ENCODE measurements around the gene GALNT18.

GALNT18 gene

GRCh38 chr11:11428714-11429113 lies 193.1 kb downstream of the GALNT18 start:
- no peak for DNase-seq (ENCODE audit: low spot score)

DNA sequence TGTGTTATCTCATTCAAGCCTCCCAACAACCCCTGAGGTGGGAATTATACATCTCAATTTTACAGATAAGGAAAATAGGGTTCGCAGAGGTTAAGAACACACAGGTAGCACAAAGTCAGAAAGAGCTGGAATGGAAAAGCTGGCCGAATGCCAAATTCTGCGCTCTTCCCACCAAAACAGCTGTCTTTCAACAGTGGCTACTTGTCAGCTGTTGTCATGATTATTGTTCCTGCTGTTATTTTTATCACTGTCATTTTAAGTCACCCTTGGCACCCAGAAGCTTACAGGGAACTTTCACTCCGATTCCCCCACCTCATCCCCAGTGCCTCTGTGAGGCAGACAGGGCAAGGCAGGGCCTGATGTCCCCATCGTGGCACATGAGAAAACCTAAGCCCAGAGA lies 194.3 kb downstream of the GALNT18 start:
- DNase-seq (ENCODE audit: low spot score): no peak

GRCh38 chr11:11427140-11427539 lies 194.7 kb downstream of the GALNT18 start:
- no peak for DNase-seq (ENCODE audit: low spot score)

DNA sequence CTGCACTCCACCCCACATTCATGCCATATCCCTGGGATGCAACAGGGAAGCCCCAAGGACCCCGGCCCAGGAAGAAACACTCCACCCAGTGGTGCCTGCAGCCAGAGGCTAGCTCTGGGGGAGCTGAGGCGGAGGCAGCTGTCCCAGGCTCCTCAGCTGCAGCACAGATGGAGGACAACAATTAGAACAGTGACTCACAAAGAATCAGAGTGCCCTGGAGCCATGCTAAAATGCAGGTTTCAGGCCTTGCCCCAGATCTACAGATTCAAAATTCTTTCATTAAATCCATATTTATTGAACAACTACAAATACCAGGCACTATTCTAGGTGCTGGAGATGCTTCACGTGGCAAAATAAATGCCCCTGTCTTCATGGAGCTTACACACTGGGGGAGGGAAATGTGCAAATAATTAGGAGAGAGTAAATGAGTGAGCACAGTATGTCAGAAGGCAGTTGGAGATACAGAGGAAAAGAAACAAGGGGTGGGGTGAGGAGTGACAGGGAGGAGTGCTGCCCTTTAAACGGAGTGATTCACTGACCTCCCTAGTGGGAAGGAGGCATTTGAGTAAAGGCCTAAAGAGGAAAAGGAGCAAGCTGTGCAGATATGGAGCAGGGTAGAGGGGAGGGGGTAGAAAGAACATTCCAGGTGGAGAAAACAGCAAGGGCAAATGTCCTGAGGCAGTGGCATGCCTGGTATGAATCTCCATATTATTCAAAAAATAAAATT lies 195.4 kb downstream of the GALNT18 start:
- DNase-seq (ENCODE audit: low spot score): no peak

GRCh38 chr11:11425806-11426205 lies 196.0 kb downstream of the GALNT18 start:
- no peak for DNase-seq (ENCODE audit: low spot score)

- DNase-seq (ENCODE audit: low spot score): no peak
Observed at GRCh38 chr11:11424688-11425087, 197.1 kb downstream of the GALNT18 start.

- DNase-seq (ENCODE audit: low spot score): no peak
Observed at GRCh38 chr11:11422411-11423128, 199.2 kb downstream of the GALNT18 start.

GRCh38 chr11:11421509-11421908 lies 200.3 kb downstream of the GALNT18 start:
- no peak for DNase-seq (ENCODE audit: low spot score)

DNA sequence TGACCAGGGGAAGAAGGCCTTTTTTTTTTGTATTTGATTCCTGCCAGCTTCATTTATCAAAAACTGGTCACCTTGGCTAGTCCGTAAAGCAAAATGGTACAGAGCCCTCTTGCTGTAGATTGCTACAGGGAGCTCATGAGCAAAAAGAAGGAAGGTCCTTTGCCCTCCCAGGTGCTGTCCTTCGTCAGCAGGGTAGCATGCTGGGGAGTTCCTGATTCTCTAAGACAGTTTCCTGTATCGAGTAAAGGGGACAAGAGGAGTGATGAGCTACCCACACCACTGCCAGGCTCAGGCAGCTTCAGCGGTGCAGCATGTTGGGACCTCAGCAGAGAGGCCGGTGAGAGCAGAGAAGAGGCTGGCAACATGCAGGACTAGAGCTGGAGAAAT lies 200.9 kb downstream of the GALNT18 start:
- DNase-seq (ENCODE audit: low spot score): no peak

DNA sequence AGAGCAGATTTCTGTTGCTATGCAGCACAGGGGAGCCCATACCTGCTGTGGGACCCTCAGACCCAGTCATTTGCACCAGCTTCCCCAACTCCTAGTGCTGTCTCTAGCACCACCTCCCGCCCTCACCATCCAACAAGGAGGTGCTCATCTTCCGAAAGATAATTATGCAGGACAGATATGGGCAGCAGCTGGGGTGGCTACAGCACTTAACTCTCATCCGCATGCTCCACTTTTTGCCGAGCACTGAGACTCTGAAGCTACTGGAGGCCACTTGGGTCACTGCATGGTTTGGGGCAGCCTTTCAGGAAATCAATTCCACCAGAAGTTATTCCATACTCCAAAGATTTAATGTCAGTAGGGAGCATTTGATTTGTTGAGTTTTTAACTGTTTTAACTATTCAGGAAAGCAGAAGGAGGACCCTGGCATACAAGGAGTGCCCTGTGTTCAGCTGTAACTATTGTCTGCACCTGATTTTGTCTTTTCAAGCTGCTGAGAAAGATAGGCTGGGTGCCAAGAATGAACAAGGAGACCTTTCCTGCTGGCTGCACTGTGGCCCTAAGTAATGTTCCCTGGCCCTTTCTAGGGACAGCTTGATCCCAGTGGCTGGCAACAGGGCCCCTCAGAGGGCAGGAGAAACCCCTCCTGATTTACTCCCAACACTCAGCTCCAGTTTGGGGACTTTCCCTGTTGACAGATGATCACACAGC lies 201.5 kb downstream of the GALNT18 start:
- no peak for DNase-seq (ENCODE audit: low spot score)

GRCh38 chr11:11419747-11420146 lies 202.1 kb downstream of the GALNT18 start:
- no peak for DNase-seq (ENCODE audit: low spot score)

- DNase-seq (ENCODE audit: low spot score): no peak
Observed at GRCh38 chr11:11416917-11417316, 204.9 kb downstream of the GALNT18 start.

- no peak for DNase-seq (ENCODE audit: low spot score)
Observed at GRCh38 chr11:11416502-11416901, 205.3 kb downstream of the GALNT18 start.

GRCh38 chr11:11415901-11416300 lies 205.9 kb downstream of the GALNT18 start:
- no peak for DNase-seq (ENCODE audit: low spot score)

- DNase-seq (ENCODE audit: low spot score): no peak
Observed at GRCh38 chr11:11414996-11415395, 206.8 kb downstream of the GALNT18 start.

DNA sequence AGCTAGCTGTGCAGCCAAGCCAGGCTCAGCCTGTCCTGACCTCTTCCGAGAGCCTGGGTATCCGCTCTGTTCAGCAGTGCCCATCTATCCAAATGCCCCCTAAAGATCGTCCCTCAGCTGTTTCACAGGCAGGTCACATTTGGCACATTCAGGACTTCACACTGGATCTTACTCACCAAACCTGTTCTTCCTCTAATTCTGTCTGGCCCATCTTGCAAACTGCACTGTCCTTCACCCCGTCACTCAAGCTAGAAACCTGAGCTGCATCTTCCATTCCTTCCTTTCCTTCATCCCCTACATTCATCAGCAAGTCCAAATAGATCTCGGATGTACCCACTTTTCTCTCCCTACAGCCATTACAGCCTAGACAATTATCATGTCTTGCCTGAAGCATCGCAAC lies 208.0 kb downstream of the GALNT18 start:
- DNase-seq (ENCODE audit: low spot score): no peak

DNA sequence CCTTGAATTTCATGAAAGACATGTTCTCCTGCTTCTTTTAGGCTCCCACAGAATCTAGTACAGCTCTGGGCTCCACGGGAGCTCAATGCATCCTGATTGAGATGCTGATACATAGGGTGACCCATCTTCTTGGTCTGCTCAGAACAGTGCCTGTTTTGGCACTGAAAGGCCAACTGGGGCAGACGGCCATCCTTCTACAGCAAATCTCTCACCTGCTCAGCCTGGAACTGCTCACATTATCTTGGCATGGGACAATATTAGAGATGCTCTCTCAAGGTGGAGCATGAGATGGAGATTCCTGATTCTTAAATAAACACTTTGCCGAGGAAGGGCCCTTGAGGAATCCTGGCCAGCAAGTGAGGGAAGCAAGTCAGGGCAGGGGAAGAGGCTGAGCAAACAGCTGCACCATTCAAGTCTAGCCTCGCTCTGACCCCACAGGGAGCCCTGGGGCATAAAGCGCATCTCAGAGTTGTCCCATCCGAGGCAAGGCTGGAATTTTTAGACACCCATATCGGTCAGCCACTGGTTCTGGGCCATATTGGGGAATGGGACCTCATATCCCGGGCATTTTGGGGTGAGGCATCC lies 210.3 kb downstream of the GALNT18 start:
- no peak for DNase-seq (ENCODE audit: low spot score)

DNA sequence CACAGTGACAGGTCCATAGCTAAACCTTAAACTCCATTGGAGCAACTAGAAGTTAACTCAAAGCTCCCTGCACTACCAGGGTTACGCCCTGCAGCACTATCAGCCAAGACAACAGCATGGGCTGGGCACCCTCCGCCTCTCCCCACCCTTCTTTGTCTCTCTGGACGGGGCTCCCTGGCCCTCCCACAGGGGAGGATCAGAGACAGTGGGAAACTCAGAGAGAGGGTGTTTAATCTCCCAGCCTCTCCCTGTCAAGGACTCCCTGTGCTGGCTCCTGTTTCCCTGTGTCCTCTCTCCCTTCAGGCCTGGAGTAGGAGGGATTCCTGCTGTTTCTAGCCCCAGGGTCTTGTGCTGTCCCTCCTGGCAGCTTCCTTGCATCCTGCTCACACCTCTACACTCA lies 211.9 kb downstream of the GALNT18 start:
- no peak for DNase-seq (ENCODE audit: low spot score)

DNA sequence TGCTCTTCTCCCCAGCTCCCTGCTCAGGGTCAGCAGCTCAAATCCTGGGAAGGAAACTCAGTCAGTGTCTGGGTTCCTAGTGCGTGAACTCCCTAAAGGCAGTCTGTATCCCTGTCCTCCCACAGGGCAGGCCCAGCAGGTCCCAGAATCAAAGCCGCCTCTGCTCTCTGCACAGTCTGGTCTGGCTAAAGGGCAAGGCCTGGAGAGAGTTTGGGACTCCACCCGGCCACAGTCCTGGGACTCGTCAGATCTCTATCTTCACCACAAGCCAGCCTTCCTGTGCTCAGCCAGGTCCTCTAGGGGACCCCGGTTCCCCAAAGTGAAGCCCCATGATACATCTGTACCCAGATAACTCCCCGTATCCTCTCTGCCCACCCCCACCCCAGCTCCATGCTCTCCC lies 212.6 kb downstream of the GALNT18 start:
- no peak for DNase-seq (ENCODE audit: low spot score)

DNA sequence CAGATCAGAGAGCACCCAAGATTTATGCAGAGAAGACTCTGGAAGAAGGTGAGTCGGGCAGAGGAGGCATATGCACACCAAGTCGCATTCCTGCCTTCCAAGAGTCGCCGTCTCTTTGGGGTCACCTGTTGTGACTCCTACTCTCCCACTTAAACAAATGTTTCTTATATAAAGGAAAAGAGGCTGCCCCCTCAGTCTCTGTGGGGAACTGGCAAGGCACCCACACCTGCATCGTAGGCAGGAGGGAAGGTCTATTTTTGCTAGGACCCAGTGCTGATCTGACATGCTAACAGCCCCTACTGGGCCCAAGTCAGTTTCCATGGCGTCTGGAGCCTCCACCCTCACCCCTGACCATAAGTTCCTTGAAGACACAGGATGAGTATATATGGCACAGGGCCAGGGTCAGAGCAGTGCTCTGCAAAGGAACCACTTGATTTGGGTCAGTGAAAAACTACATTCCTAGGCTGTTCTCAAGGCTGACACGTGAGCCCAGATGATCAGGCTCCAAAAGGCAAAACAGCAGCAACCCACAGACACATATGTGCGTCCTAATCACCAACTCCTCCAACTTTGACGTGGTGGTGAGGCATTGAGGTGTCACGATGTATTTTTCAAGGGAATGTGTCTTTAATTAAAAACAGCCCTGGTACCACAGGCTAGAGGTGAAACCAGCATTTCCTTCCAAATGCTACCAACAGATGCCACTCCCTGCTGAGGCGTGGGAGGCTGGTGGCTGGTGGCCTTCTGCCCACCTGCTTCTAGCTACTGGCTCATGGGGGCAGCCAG lies 213.2 kb downstream of the GALNT18 start:
- DNase-seq (ENCODE audit: low spot score): no peak

DNA sequence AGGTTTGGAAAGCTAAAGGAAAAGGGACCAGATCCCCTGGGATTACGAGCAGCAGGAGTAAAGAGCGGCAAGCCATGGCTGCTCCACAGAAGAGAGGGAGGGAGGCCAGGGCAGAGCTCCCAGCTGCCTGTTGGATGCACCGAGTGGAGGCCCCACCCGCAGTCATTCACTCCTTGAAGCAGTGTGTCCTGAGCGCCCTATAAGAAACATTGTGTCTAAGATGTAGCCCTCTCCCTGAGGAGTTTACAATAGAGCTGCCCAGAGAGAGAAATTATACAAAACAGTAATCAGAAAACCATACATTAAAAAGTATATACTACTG lies 214.1 kb downstream of the GALNT18 start:
- no peak for DNase-seq (ENCODE audit: low spot score)

Data from iPS-NIHi11 (cell line).